Peyer's patch (tissue), 4 donors: ENCODE measurements around the gene MIPEP.

ENCODE experiments used
- POLR2A ChIP-seq, 2 donors: fragments of 450-650 bp; IDR thresholded peaks; one replicate each; pipeline ENCODE4 v1.5.1; 2017; ENCODE audit warnings: antibody characterized with exemption in 2 of 2, mild to moderate bottlenecking in 2 of 2, moderate library complexity in 2 of 2
- TF ChIP-seq, protein P1 (sequence below), 6 experiments: fragments of 450-650 bp in 4 of 6; fragments of 200-600 bp in 2 of 6; sonication (generic) in 1 of 6; IDR thresholded peaks; one replicate each; pipeline ENCODE4 v1.5.1; 2017 to 2019; ENCODE audit warnings: antibody characterized with exemption in 6 of 6, mild to moderate bottlenecking in 3 of 6, moderate library complexity in 1 of 6

DNA sequence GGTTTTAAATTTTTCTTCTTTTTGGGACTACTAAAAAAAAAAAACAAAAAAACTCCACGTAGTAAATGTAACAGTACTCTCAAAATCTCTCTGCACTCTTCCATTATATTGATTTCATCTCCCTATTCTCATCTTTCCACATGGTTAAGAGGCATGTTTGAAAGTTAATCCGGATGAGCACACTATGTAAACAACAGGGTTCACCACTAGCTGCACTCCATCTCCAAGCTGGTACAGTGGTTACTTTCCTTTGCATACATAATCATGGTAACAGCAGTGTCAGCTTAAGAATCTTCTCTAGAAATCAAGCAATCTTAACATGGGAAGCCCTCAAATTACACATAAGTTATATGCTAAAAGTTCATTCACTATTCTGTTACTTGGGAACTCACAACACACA is 92.6 kb downstream of the MIPEP start:
- TF ChIP-seq, protein P1, sequence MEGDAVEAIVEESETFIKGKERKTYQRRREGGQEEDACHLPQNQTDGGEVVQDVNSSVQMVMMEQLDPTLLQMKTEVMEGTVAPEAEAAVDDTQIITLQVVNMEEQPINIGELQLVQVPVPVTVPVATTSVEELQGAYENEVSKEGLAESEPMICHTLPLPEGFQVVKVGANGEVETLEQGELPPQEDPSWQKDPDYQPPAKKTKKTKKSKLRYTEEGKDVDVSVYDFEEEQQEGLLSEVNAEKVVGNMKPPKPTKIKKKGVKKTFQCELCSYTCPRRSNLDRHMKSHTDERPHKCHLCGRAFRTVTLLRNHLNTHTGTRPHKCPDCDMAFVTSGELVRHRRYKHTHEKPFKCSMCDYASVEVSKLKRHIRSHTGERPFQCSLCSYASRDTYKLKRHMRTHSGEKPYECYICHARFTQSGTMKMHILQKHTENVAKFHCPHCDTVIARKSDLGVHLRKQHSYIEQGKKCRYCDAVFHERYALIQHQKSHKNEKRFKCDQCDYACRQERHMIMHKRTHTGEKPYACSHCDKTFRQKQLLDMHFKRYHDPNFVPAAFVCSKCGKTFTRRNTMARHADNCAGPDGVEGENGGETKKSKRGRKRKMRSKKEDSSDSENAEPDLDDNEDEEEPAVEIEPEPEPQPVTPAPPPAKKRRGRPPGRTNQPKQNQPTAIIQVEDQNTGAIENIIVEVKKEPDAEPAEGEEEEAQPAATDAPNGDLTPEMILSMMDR (IDR thresholded peaks at IDR 0.05) = no peak
- no peak for TF ChIP-seq POLR2A (IDR thresholded peaks at IDR 0.05)
